Suprapubic skin (tissue), 4 donors: ENCODE data around the gene AP1G2.

Source experiments
- EP300 ChIP-seq: sonication (generic); formaldehyde crosslinking; IDR thresholded peaks from one replicate; pipeline ENCODE4 v1.6.1; 2017; ENCODE audit warnings: antibody characterized with exemption
- POLR2A ChIP-seq, 2 donors: fragments of 450-650 bp; IDR thresholded peaks; one replicate each; pipeline ENCODE4 v1.6.1; 2017; ENCODE audit warnings: antibody characterized with exemption in 2 of 2, mild to moderate bottlenecking in 2 of 2, moderate library complexity in 2 of 2
- POLR2AphosphoS5 ChIP-seq, 3 donors: sonication (generic); formaldehyde crosslinking; IDR thresholded peaks; one replicate each; pipeline ENCODE4 v1.6.1; 2017; ENCODE audit warnings: antibody characterized with exemption in 3 of 3
- TF ChIP-seq, protein P1 (sequence below), 2 donors: fragments of 200-600 bp in 1 of 2; fragments of 450-650 bp in 1 of 2; sonication (generic) in 1 of 2; IDR thresholded peaks; one replicate each; pipeline ENCODE4 v1.5.1; 2016 to 2019; ENCODE audit warnings: antibody characterized with exemption in 2 of 2, mild to moderate bottlenecking in 1 of 2, moderate library complexity in 1 of 2

GRCh38 chr14:23573384-23574015 lies 5.9 kb upstream of the AP1G2 start:
- TF ChIP-seq EP300 (no peak), POLR2A (IDR thresholded peaks at IDR 0.05) (no peak), POLR2AphosphoS5 (IDR thresholded peaks at IDR 0.05) (no peak)
- TF ChIP-seq, protein P1, sequence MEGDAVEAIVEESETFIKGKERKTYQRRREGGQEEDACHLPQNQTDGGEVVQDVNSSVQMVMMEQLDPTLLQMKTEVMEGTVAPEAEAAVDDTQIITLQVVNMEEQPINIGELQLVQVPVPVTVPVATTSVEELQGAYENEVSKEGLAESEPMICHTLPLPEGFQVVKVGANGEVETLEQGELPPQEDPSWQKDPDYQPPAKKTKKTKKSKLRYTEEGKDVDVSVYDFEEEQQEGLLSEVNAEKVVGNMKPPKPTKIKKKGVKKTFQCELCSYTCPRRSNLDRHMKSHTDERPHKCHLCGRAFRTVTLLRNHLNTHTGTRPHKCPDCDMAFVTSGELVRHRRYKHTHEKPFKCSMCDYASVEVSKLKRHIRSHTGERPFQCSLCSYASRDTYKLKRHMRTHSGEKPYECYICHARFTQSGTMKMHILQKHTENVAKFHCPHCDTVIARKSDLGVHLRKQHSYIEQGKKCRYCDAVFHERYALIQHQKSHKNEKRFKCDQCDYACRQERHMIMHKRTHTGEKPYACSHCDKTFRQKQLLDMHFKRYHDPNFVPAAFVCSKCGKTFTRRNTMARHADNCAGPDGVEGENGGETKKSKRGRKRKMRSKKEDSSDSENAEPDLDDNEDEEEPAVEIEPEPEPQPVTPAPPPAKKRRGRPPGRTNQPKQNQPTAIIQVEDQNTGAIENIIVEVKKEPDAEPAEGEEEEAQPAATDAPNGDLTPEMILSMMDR (IDR thresholded peaks at IDR 0.05), result no peak
